Measurements from ENCODE around the gene FCHO2. TPM values are rescaled to one million over a fixed set of nuclear protein-coding genes. Genes with fewer than 3 reads are reported as not detected.

The FCHO2 gene
- total and polyA plus RNA-seq, 10 of the 15 experiments (the other 5 are each of a cell fraction or from before 2014, with no cell fraction given): 0.05 to 1.4 (median 0.18) TPM

GRCh38 chr5:73115399-73116051 is 159.7 kb downstream of the FCHO2 start:
- Histone ChIP-seq H3K36me3 (ENCODE audit: control insufficient read depth in 2 of 2, insufficient read depth in 2 of 2, low read length in 1 of 2) (no peaks in the 10 kb centered on the region), H3K4me3 (no peak overlapping the region), H3K4me1 (ENCODE audit: control insufficient read depth, insufficient read depth, low read length) (no peaks in the 10 kb centered on the region), H3K4me2 (ENCODE audit: control insufficient read depth, insufficient read depth) (no peak overlapping the region), H3K79me2 (ENCODE audit: control insufficient read depth, insufficient read depth, low read length) (no peaks in the 10 kb centered on the region), H3K27me3 (replicated peaks in 1 of 2; ENCODE audit: control insufficient read depth in 2 of 2, insufficient read depth in 2 of 2, low read length in 1 of 2) (peaks cover 0 to 4% of the 10 kb centered on the region in 2 experiments; a peak in 2 of 4 replicates), H4K20me1 (ENCODE audit: control insufficient read depth, insufficient read depth) (no peaks in the 10 kb centered on the region), H3K9ac (ENCODE audit: control insufficient read depth, insufficient read depth, low read length) (no peak overlapping the region), H2AFZ (ENCODE audit: control insufficient read depth, low read depth, low read length) (no peak overlapping the region), H3K9me3 (replicated peaks; ENCODE audit: control insufficient read depth, insufficient read depth, low read length) (no peaks in the 10 kb centered on the region), H3K27ac (ENCODE audit: control insufficient read depth, insufficient read depth) (no peak overlapping the region)
- ATAC-seq: no peak
- intact Hi-C loops (cut with micrococcal nuclease; ENCODE audit: unreplicated experiment): no loop called here
- no TSS peak for BruUV-seq (replicated peaks)
- SMC1A ChIA-PET (ENCODE audit: uncharacterized antibody, unreplicated experiment): interaction anchor here (0.7 kb wide), 1 partner anchor 495 kb away, joined by 3 read pairs; no protein-coding TSS in a partner anchor
- in situ Hi-C loops (cut with MboI): no loop called here
- CTCF ChIA-PET: no interaction called here
- no peak for DNase-seq (ENCODE audit: low read depth, low spot score)
- FAIRE-seq: no peak
- POLR2A ChIA-PET: no interaction called here
- RAD21 ChIA-PET (ENCODE audit: unreplicated experiment): no interaction called here
- WGBS (ENCODE audit: insufficient coverage, insufficient replicate concordance, low lambda C conversion rate, missing lambda C conversion rate): 0% methylated on average over 4 of the region's 4 CpGs
- TF ChIP-seq, protein P1, sequence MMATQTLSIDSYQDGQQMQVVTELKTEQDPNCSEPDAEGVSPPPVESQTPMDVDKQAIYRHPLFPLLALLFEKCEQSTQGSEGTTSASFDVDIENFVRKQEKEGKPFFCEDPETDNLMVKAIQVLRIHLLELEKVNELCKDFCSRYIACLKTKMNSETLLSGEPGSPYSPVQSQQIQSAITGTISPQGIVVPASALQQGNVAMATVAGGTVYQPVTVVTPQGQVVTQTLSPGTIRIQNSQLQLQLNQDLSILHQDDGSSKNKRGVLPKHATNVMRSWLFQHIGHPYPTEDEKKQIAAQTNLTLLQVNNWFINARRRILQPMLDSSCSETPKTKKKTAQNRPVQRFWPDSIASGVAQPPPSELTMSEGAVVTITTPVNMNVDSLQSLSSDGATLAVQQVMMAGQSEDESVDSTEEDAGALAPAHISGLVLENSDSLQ (IDR thresholded peaks at IDR 0.05): no peak
- TF ChIP-seq ZBED1 (IDR thresholded peaks at IDR 0.05; ENCODE audit: borderline replicate concordance) (no peak), RFX5 (IDR thresholded peaks at IDR 0.05; ENCODE audit: low read depth, low read length) (no peak), CHD1 (IDR thresholded peaks at IDR 0.05; ENCODE audit: low read depth, low read length) (no peak)
- TF ChIP-seq, protein P2, sequence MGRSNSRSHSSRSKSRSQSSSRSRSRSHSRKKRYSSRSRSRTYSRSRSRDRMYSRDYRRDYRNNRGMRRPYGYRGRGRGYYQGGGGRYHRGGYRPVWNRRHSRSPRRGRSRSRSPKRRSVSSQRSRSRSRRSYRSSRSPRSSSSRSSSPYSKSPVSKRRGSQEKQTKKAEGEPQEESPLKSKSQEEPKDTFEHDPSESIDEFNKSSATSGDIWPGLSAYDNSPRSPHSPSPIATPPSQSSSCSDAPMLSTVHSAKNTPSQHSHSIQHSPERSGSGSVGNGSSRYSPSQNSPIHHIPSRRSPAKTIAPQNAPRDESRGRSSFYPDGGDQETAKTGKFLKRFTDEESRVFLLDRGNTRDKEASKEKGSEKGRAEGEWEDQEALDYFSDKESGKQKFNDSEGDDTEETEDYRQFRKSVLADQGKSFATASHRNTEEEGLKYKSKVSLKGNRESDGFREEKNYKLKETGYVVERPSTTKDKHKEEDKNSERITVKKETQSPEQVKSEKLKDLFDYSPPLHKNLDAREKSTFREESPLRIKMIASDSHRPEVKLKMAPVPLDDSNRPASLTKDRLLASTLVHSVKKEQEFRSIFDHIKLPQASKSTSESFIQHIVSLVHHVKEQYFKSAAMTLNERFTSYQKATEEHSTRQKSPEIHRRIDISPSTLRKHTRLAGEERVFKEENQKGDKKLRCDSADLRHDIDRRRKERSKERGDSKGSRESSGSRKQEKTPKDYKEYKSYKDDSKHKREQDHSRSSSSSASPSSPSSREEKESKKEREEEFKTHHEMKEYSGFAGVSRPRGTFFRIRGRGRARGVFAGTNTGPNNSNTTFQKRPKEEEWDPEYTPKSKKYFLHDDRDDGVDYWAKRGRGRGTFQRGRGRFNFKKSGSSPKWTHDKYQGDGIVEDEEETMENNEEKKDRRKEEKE (IDR thresholded peaks at IDR 0.05): no peak

All from GM12878 (cell line).